ENCODE measurements around the gene BRIP1.

Gene BRIP1

GRCh38 chr17:61766520-61766919 lies 96.8 kb downstream of the BRIP1 start:
- TF ChIP-seq POLR2AphosphoS5 (IDR thresholded peaks at IDR 0.05; ENCODE audit: low read depth, low read length) (no peak), TAF1 (IDR thresholded peaks at IDR 0.05; ENCODE audit: borderline replicate concordance, low read depth, low read length) (no peak), POLR2A (IDR thresholded peaks at IDR 0.05; ENCODE audit: low read depth, low read length) (no peak)
- no peak for DNase-seq (ENCODE audit: insufficient read length)
- FAIRE-seq = no peak

- FAIRE-seq (no peak), DNase-seq (ENCODE audit: insufficient read length) (no peak)
- no peak for TF ChIP-seq TAF1 (IDR thresholded peaks at IDR 0.05; ENCODE audit: borderline replicate concordance, low read depth, low read length)
- no peak for TF ChIP-seq POLR2AphosphoS5 (IDR thresholded peaks at IDR 0.05; ENCODE audit: low read depth, low read length)
- TF ChIP-seq POLR2A (IDR thresholded peaks at IDR 0.05; ENCODE audit: low read depth, low read length) = no peak
Observed at GRCh38 chr17:61764846-61765245, 98.5 kb downstream of the BRIP1 start.

GRCh38 chr17:61761827-61762226 lies 101.5 kb downstream of the BRIP1 start:
- no peak for DNase-seq (ENCODE audit: insufficient read length)
- no peak for FAIRE-seq
- TF ChIP-seq POLR2A (IDR thresholded peaks at IDR 0.05; ENCODE audit: low read depth, low read length) (no peak), TAF1 (IDR thresholded peaks at IDR 0.05; ENCODE audit: borderline replicate concordance, low read depth, low read length) (no peak), POLR2AphosphoS5 (IDR thresholded peaks at IDR 0.05; ENCODE audit: low read depth, low read length) (no peak)

- TF ChIP-seq POLR2AphosphoS5 (IDR thresholded peaks at IDR 0.05; ENCODE audit: low read depth, low read length) (no peak), TAF1 (IDR thresholded peaks at IDR 0.05; ENCODE audit: borderline replicate concordance, low read depth, low read length) (no peak), POLR2A (IDR thresholded peaks at IDR 0.05; ENCODE audit: low read depth, low read length) (no peak)
- FAIRE-seq (no peak), DNase-seq (ENCODE audit: insufficient read length) (no peak)
Observed at GRCh38 chr17:61759362-61759761, 104.0 kb downstream of the BRIP1 start.

GRCh38 chr17:61758430-61758829 lies 104.9 kb downstream of the BRIP1 start:
- no peak for FAIRE-seq
- TF ChIP-seq TAF1 (IDR thresholded peaks at IDR 0.05; ENCODE audit: borderline replicate concordance, low read depth, low read length) (no peak), POLR2A (IDR thresholded peaks at IDR 0.05; ENCODE audit: low read depth, low read length) (no peak), POLR2AphosphoS5 (IDR thresholded peaks at IDR 0.05; ENCODE audit: low read depth, low read length) (no peak)
- no peak for DNase-seq (ENCODE audit: insufficient read length)

- TF ChIP-seq TAF1 (IDR thresholded peaks at IDR 0.05; ENCODE audit: borderline replicate concordance, low read depth, low read length) = no peak
- TF ChIP-seq POLR2AphosphoS5 (IDR thresholded peaks at IDR 0.05; ENCODE audit: low read depth, low read length) = no peak
- no peak for TF ChIP-seq POLR2A (IDR thresholded peaks at IDR 0.05; ENCODE audit: low read depth, low read length)
- FAIRE-seq (no peak), DNase-seq (ENCODE audit: insufficient read length) (peak; percentile 4)
Observed at GRCh38 chr17:61757168-61757567, 106.2 kb downstream of the BRIP1 start.

- TF ChIP-seq POLR2AphosphoS5 (IDR thresholded peaks at IDR 0.05; ENCODE audit: low read depth, low read length) = no peak
- no peak for TF ChIP-seq TAF1 (IDR thresholded peaks at IDR 0.05; ENCODE audit: borderline replicate concordance, low read depth, low read length)
- no peak for TF ChIP-seq POLR2A (IDR thresholded peaks at IDR 0.05; ENCODE audit: low read depth, low read length)
- DNase-seq (ENCODE audit: insufficient read length) (no peak), FAIRE-seq (no peak)
Observed at GRCh38 chr17:61756561-61756960, 106.8 kb downstream of the BRIP1 start.

- FAIRE-seq (no peak), DNase-seq (ENCODE audit: insufficient read length) (no peak)
- TF ChIP-seq POLR2AphosphoS5 (IDR thresholded peaks at IDR 0.05; ENCODE audit: low read depth, low read length) (no peak), TAF1 (IDR thresholded peaks at IDR 0.05; ENCODE audit: borderline replicate concordance, low read depth, low read length) (no peak), POLR2A (IDR thresholded peaks at IDR 0.05; ENCODE audit: low read depth, low read length) (no peak)
Observed at GRCh38 chr17:61755668-61756067, 107.7 kb downstream of the BRIP1 start.

- FAIRE-seq (no peak), DNase-seq (ENCODE audit: insufficient read length) (no peak)
- no peak for TF ChIP-seq POLR2AphosphoS5 (IDR thresholded peaks at IDR 0.05; ENCODE audit: low read depth, low read length)
- TF ChIP-seq TAF1 (IDR thresholded peaks at IDR 0.05; ENCODE audit: borderline replicate concordance, low read depth, low read length) = no peak
- no peak for TF ChIP-seq POLR2A (IDR thresholded peaks at IDR 0.05; ENCODE audit: low read depth, low read length)
Observed at GRCh38 chr17:61755078-61755477, 108.2 kb downstream of the BRIP1 start.

- TF ChIP-seq TAF1 (IDR thresholded peaks at IDR 0.05; ENCODE audit: borderline replicate concordance, low read depth, low read length) = no peak
- TF ChIP-seq POLR2A (IDR thresholded peaks at IDR 0.05; ENCODE audit: low read depth, low read length) = no peak
- TF ChIP-seq POLR2AphosphoS5 (IDR thresholded peaks at IDR 0.05; ENCODE audit: low read depth, low read length) = no peak
- no peak for FAIRE-seq
- no peak for DNase-seq (ENCODE audit: insufficient read length)
Observed at GRCh38 chr17:61754124-61754523, 109.2 kb downstream of the BRIP1 start.

- no peak for FAIRE-seq
- TF ChIP-seq POLR2AphosphoS5 (IDR thresholded peaks at IDR 0.05; ENCODE audit: low read depth, low read length) = no peak
- no peak for DNase-seq (ENCODE audit: insufficient read length)
Observed at GRCh38 chr17:61753696-61754095, 109.6 kb downstream of the BRIP1 start.

- peak; percentile 48 for FAIRE-seq
Observed at GRCh38 chr17:61750656-61751055, 112.7 kb downstream of the BRIP1 start.

More at GRCh38 chr17:61750656-61751055, 112.7 kb downstream of the BRIP1 start:
- DNase-seq (ENCODE audit: insufficient read length) = no peak
- no peak for TF ChIP-seq POLR2AphosphoS5 (IDR thresholded peaks at IDR 0.05; ENCODE audit: low read depth, low read length)
- TF ChIP-seq TAF1 (IDR thresholded peaks at IDR 0.05; ENCODE audit: borderline replicate concordance, low read depth, low read length) = no peak
- TF ChIP-seq POLR2A (IDR thresholded peaks at IDR 0.05; ENCODE audit: low read depth, low read length) = no peak
